HEK293T (cell line): ENCODE data around the gene ANKMY1.

Experiments
- CTCF ChIA-PET: fragments of 350-600 bp; formaldehyde crosslinking; extraction: SDS; loops from one replicate; lab custom pipeline; 2021; ENCODE audit warnings: antibody characterized with exemption, inconsistent platforms; lab: Yijun Ruan, JAX
- POLR2A ChIA-PET: fragments of 350-600 bp; formaldehyde crosslinking; extraction: SDS; loops from one replicate; lab custom pipeline; 2020; ENCODE audit warnings: antibody characterized with exemption, inconsistent platforms; lab: Yijun Ruan, JAX
- DNase-seq: peaks from one replicate; pipeline ENCODE4 v3.0.0; 2012; ENCODE audit warnings: mixed read lengths; ENCODE audit errors: extremely low spot score
- ARNT ChIP-seq: fragments of 450-650 bp; IDR thresholded peaks from 2 replicates; pipeline ENCODE4 v1.6.1; 2017; ENCODE audit warnings: mild to moderate bottlenecking
- BHLHE40 ChIP-seq: fragments of 450-650 bp; IDR thresholded peaks from 2 replicates; pipeline ENCODE4 v1.6.1; 2016; ENCODE audit warnings: mild to moderate bottlenecking, moderate library complexity, borderline replicate concordance
- CTBP1 ChIP-seq: fragments of 450-650 bp; IDR thresholded peaks from 2 replicates; pipeline ENCODE4 v1.6.1; 2016; ENCODE audit warnings: borderline replicate concordance
- ELF4 ChIP-seq: fragments of 450-650 bp; IDR thresholded peaks from 2 replicates; pipeline ENCODE4 v1.6.1; 2017; ENCODE audit warnings: antibody characterized with exemption
- FOXA1 ChIP-seq: fragments of 450-650 bp; IDR thresholded peaks from 2 replicates; pipeline ENCODE4 v1.6.1; 2016; ENCODE audit warnings: mild to moderate bottlenecking
- FOXK2 ChIP-seq: fragments of 450-650 bp; IDR thresholded peaks from 2 replicates; pipeline ENCODE4 v1.6.1; 2016; ENCODE audit warnings: mild to moderate bottlenecking
- FOXM1 ChIP-seq: fragments of 450-650 bp; IDR thresholded peaks from 2 replicates; pipeline ENCODE4 v1.6.1; 2017; ENCODE audit warnings: mild to moderate bottlenecking, borderline replicate concordance
- HDGF ChIP-seq: fragments of 450-650 bp; IDR thresholded peaks from 2 replicates; pipeline ENCODE4 v1.6.1; 2017; ENCODE audit warnings: antibody characterized with exemption, borderline replicate concordance
- L3MBTL2 ChIP-seq: fragments of 450-650 bp; conservative IDR thresholded peaks from 2 replicates; pipeline ENCODE4 v1.6.1; 2016; ENCODE audit warnings: mild to moderate bottlenecking
- LEF1 ChIP-seq: fragments of 450-650 bp; IDR thresholded peaks from 2 replicates; pipeline ENCODE4 v1.6.1; 2017; ENCODE audit warnings: mild to moderate bottlenecking, borderline replicate concordance
- NFRKB ChIP-seq: fragments of 450-650 bp; IDR thresholded peaks from 2 replicates; pipeline ENCODE4 v1.6.1; 2016; ENCODE audit warnings: mild to moderate bottlenecking, moderate library complexity
- SP1 ChIP-seq: fragments of 450-650 bp; IDR thresholded peaks from 2 replicates; pipeline ENCODE4 v1.6.1; 2017
- SUZ12 ChIP-seq: fragments of 450-650 bp; IDR thresholded peaks from 2 replicates; pipeline ENCODE4 v1.6.1; 2016; ENCODE audit warnings: mild to moderate bottlenecking
- TARDBP ChIP-seq: fragments of 450-650 bp; IDR thresholded peaks from 2 replicates; pipeline ENCODE4 v1.6.1; 2016
- ZNF384 ChIP-seq: fragments of 450-650 bp; IDR thresholded peaks from 2 replicates; pipeline ENCODE4 v1.6.1; 2016
- TF ChIP-seq, protein P1 (sequence below): fragments of 450-650 bp; IDR thresholded peaks from 2 replicates; pipeline ENCODE4 v1.6.1; 2016

Gene ANKMY1

DNA sequence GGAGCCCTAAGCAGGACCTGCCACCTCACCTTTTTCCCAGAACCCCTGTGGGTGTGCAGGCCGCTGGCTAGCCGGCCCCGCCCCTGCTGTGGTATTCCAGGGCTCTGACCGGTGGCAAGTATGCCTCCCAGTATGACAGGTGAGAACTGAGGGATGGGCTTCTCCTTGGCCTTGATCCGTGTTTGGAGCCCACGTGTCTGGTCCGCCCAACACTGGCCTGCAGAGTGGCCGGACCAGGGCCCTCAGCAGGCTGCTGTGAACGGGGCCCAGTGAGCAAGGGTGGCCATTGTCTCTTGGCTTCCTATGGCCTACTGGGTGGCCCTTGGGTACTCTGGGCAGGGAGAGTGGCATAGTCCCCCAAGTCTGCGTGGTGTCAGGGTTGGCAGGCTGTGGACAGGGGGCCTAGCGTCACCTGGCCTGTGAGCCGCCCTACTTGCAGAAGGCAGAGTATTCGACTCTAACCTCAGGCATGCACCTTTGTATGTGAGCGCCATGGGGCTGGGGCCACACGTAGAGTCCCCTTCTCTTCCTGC, 12.3 kb upstream of the ANKMY1 start:
- ChIA-PET CTCF (no interaction called here), POLR2A (interaction anchor here (2.0 kb wide), 1 partner anchor 17 kb away, joined by 8 read pairs; the partner anchor contains the start of gene CAPN10)
- DNase-seq: no peak
- TF ChIP-seq FOXA1 (no peak), ELF4 (no peak), SP1 (no peak), ARNT (no peak), ZNF384 (no peak), CTBP1 (no peak), LEF1 (no peak), FOXK2 (no peak)
- TF ChIP-seq, protein P1, sequence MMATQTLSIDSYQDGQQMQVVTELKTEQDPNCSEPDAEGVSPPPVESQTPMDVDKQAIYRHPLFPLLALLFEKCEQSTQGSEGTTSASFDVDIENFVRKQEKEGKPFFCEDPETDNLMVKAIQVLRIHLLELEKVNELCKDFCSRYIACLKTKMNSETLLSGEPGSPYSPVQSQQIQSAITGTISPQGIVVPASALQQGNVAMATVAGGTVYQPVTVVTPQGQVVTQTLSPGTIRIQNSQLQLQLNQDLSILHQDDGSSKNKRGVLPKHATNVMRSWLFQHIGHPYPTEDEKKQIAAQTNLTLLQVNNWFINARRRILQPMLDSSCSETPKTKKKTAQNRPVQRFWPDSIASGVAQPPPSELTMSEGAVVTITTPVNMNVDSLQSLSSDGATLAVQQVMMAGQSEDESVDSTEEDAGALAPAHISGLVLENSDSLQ: no peak

DNA sequence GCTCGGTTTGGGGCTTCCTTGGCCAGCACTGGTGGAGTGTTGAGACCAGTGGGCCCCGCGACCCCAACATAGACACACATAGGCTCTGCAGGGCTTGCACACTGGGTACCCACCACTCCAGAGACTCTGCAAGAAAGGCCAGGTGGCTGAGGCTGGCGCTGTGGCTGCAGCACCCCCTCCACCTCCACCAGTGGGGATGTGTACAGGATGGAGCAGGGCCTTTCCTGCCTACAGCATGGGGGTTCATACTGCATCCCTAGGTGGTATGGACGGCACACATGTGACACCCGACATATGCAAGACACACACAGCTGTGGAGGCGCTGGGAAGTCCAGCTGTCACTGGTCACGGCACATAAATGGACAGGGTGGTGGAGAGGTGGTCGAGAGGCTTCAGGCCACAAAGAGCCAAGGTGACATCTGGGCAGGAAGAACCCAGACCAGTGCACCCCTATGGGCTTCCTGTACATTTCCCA, 11.8 kb upstream of the ANKMY1 start:
- no peak for DNase-seq
- ChIA-PET POLR2A (interaction anchor here (0.8 to 2.0 kb wide), 3 partner anchors 9 to 17 kb away, joined by 3 to 8 read pairs (median 4); partner anchors contain the start of gene CAPN10), CTCF (no interaction called here)
- TF ChIP-seq BHLHE40: no peak
- TF ChIP-seq FOXM1: no peak
- no peak for TF ChIP-seq LEF1
- no peak for TF ChIP-seq TARDBP
- no peak for TF ChIP-seq L3MBTL2
- TF ChIP-seq FOXA1: no peak
- TF ChIP-seq SUZ12: no peak
- no peak for TF ChIP-seq ZNF384
- TF ChIP-seq NFRKB: no peak
- TF ChIP-seq CTBP1: no peak
- TF ChIP-seq ELF4: no peak

DNA sequence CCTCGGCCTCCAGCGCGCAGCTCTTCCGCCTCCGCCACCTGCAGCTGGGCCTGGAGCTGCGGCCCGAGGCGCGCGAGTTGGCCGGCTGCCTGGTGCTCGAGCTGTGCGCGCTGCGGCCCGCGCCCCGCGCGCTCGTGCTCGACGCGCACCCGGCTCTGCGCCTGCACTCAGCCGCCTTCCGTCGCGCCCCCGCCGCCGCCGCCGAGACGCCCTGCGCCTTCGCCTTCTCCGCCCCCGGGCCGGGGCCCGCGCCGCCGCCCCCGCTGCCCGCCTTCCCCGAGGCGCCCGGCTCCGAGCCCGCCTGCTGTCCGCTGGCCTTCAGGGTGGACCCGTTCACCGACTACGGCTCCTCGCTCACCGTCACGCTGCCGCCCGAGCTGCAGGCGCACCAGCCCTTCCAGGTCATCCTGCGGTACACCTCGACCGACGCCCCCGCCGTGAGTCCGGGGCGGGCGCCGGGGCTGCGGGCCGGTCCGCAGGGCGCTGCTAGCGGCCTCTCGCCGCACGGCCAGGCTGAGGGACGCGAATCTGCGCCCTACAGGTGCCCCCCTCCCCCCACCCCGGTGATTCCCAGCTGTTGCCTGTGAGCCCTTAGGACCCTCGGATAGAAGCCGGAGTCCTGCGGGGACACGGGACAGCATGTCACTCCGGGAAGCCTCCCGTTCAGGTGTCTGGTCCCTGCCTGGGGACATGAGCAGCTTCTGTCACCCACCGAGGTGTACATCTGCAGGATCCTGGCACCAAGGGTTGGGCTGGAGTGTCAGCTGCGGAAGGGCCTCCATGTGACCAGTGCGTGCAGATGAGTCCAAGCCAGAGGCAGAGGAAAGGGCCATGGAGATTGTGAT, 11.1 kb upstream of the ANKMY1 start:
- DNase-seq: no peak
- ChIA-PET POLR2A (interaction anchor here (0.8 to 2.0 kb wide), 3 partner anchors 8 to 18 kb away, joined by 3 to 8 read pairs (median 4); partner anchors contain the start of gene CAPN10), CTCF (interaction anchor here (0.6 kb wide), 1 partner anchor 126 kb away, joined by 3 read pairs; no protein-coding TSS in a partner anchor)
- no peak for TF ChIP-seq FOXM1
- TF ChIP-seq ZNF384: no peak
- no peak for TF ChIP-seq CTBP1
- no peak for TF ChIP-seq SP1
- TF ChIP-seq NFRKB: no peak
- no peak for TF ChIP-seq ELF4
- no peak for TF ChIP-seq HDGF
- no peak for TF ChIP-seq ARNT
- TF ChIP-seq LEF1: no peak
- no peak for TF ChIP-seq TARDBP
- TF ChIP-seq, protein P1: no peak
- no peak for TF ChIP-seq L3MBTL2
- no peak for TF ChIP-seq FOXK2
- no peak for TF ChIP-seq FOXA1
- TF ChIP-seq SUZ12: no peak
- no peak for TF ChIP-seq BHLHE40

DNA sequence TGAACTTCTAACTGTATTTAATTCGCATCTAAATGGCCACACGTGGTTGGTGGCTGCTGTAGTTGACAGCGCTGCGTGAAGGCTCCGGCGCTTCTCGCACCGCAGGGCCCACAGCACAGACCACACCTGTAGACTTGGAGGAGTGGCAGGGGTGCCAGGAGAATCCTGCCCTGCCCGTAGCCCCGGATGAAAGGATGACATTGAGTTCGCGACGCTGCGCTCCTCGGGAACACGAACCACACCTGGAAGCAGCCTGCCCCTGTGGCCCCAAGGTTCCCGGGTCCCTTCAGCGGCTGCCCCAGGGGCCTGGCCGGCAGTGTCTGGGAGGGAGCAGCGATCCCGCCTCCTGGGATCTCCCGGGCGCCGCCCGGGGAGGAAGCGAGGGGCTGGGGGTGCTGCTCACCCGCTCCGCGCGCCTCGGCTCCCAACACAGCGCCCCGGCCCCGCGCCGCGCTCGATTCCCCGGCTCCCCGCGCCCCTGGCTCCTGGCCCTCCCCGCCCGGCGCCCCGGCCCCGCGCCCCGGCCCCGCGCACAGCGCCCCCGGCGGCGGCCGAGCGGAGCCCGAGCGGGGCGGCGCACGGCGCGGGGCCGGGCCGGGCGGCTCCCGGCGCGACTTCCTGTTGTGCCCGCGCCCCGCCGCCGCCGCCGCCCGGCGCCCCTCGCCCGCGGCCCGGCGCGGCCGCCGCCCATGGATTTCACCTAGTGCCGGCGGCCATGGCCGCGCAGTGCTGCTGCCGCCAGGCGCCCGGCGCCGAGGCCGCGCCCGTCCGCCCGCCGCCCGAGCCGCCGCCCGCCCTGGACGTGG, 10.3 kb upstream of the ANKMY1 start, which contains the start of gene RNPEPL1:
TSS of gene RNPEPL1 (plus strand) at position 613 of the 806 bp plus-strand sequence. CDS start at position 716, 103 bp downstream.
- peak; percentile 42 for DNase-seq
- ChIA-PET CTCF (interaction anchor here (0.6 to 1.0 kb wide), 2 partner anchors 12 to 125 kb away, joined by 3 read pairs; no protein-coding TSS in a partner anchor), POLR2A (interaction anchor here (0.7 to 2.0 kb wide), 2 partner anchors 18 to 19 kb away, joined by 3 to 8 read pairs; partner anchors contain the start of gene CAPN10)
- TF ChIP-seq FOXK2 (no peak), L3MBTL2 (no peak; the same call in 1 of the 2 replicates), ELF4 (no peak), SUZ12 (no peak), CTBP1 (no peak)
- TF ChIP-seq, protein P1: no peak
